ENCODE results near the gene PARD3. TPM values are rescaled to one million over a fixed set of nuclear protein-coding genes. Genes with fewer than 3 reads are reported as not detected.

Gene PARD3
- total RNA-seq, 1 experiment from 2014 or later: 46.3 TPM

GRCh38 chr10:34364253-34365037, 450.7 kb downstream of the PARD3 start:
- Histone ChIP-seq H2AFZ (ENCODE audit: low read depth, low read length, poor library complexity, severe bottlenecking) (no peak overlapping the region), H3K4me2 (ENCODE audit: low read length) (no peak overlapping the region), H3K9me3 (ENCODE audit: control insufficient read depth in 1 of 2, insufficient read depth in 1 of 2, low read depth in 1 of 2, low read length in 2 of 2) (no peaks in the 10 kb centered on the region), H3K27ac (ENCODE audit: low read depth, low read length) (no peak overlapping the region), H4K20me1 (ENCODE audit: insufficient read depth) (no peaks in the 10 kb centered on the region), H3K36me3 (ENCODE audit: control insufficient read depth in 1 of 2, insufficient read depth in 2 of 2, low read length in 2 of 2) (no peaks in the 10 kb centered on the region), H3K9me2 (ENCODE audit: insufficient read depth) (no peaks in the 10 kb centered on the region), H3K4me3 (replicated peaks in 1 of 2; ENCODE audit: low read depth in 1 of 2, low read length in 2 of 2) (no peak overlapping the region), H3K27me3 (ENCODE audit: insufficient read depth, low read length) (no peaks in the 10 kb centered on the region), H3K9ac (ENCODE audit: low read length) (no peak overlapping the region), H3K4me1 (ENCODE audit: control insufficient read depth in 1 of 2, insufficient read depth in 2 of 2, low read length in 2 of 2) (no peaks in the 10 kb centered on the region), H3K79me2 (ENCODE audit: insufficient read depth, low read length) (no peaks in the 10 kb centered on the region)
- DNase-seq (ENCODE audit: low read depth, low spot score) (no peak), ATAC-seq (no peak)
- BruUV-seq (replicated peaks): no TSS peak
- POLR2A ChIA-PET: no interaction called here
- CTCF ChIA-PET: no interaction called here
- RAD21 ChIA-PET (ENCODE audit: low non-redundant PET in 1 of 2, low total read pairs in 2 of 2, uncharacterized antibody in 2 of 2, unreplicated experiment in 2 of 2): no interaction called here
- intact Hi-C loops (cut with micrococcal nuclease): no loop called here
- TF ChIP-seq JUND (IDR thresholded peaks at IDR 0.05): no peak
- no peak for TF ChIP-seq CBX3 (IDR thresholded peaks at IDR 0.05; ENCODE audit: low read depth)
- no peak for TF ChIP-seq YY1 (IDR thresholded peaks at IDR 0.05; ENCODE audit: extremely low read depth, insufficient replicate concordance, low read depth, low read length)
- no peak for TF ChIP-seq EGR1 (IDR thresholded peaks at IDR 0.05; ENCODE audit: low read depth)
- no peak for TF ChIP-seq ZFX (IDR thresholded peaks at IDR 0.05)
- TF ChIP-seq ZBTB33 (IDR thresholded peaks at IDR 0.05; ENCODE audit: extremely low read depth, insufficient replicate concordance, low read length): no peak
- no peak for TF ChIP-seq RAD21 (IDR thresholded peaks at IDR 0.05; ENCODE audit: low read depth)
- no peak for TF ChIP-seq EZH2 (IDR thresholded peaks at IDR 0.05)
- TF ChIP-seq CTCF (IDR thresholded peaks at IDR 0.05 in 2 of 3, conservative IDR thresholded peaks at IDR 0.05 in 1 of 3; ENCODE audit: borderline replicate concordance in 1 of 3, insufficient read depth in 1 of 3, low read depth in 2 of 3, low read length in 2 of 3): no peak
- TF ChIP-seq POLR2A (IDR thresholded peaks at IDR 0.05; ENCODE audit: borderline replicate concordance, extremely low read depth, insufficient read depth, insufficient read length): no peak
- TF ChIP-seq REST (IDR thresholded peaks at IDR 0.05; ENCODE audit: low read depth): no peak

Data from HCT116 (cell line).